ENCODE data around the gene AUTS2. TPM values are rescaled to one million over a fixed set of nuclear protein-coding genes. Genes with fewer than 3 reads are reported as not detected.
A peak's percentile ranks its signal among the peaks of the same experiment; 100 is the strongest.

Gene AUTS2
- total RNA-seq, 1 donor from 2014 or later = 80.6 TPM

- no peak for DNase-seq (ENCODE audit: extremely low spot score, unreplicated experiment)
- Mint-ChIP-seq H3K27me3 (ENCODE audit: unreplicated experiment) (no peaks in the 10 kb centered on the region), H3K4me3 (ENCODE audit: unreplicated experiment) (no peak overlapping the region), H3K4me1 (ENCODE audit: unreplicated experiment) (peaks cover 22% of the 10 kb centered on the region), H3K36me3 (ENCODE audit: unreplicated experiment) (no peaks in the 10 kb centered on the region), H3K27ac (ENCODE audit: unreplicated experiment) (peak overlapping the region; percentile 52), H3K9me3 (ENCODE audit: unreplicated experiment) (peaks cover 4% of the 10 kb centered on the region)
- TF ChIP-seq CTCF (IDR thresholded peaks at IDR 0.05) = no peak
Observed at GRCh38 chr7:70317356-70317755, 719.1 kb downstream of the AUTS2 start.

- no peak overlapping the region for H3K27ac Mint-ChIP-seq (ENCODE audit: unreplicated experiment)
- H3K27me3 Mint-ChIP-seq (ENCODE audit: unreplicated experiment) = no peaks in the 10 kb centered on the region
- H3K4me1 Mint-ChIP-seq (ENCODE audit: unreplicated experiment) = peaks cover 22% of the 10 kb centered on the region
- H3K36me3 Mint-ChIP-seq (ENCODE audit: unreplicated experiment) = no peaks in the 10 kb centered on the region
- no peak for DNase-seq (ENCODE audit: extremely low spot score, unreplicated experiment)
- no peak overlapping the region for H3K4me3 Mint-ChIP-seq (ENCODE audit: unreplicated experiment)
- H3K9me3 Mint-ChIP-seq (ENCODE audit: unreplicated experiment) = peaks cover 4% of the 10 kb centered on the region
- TF ChIP-seq CTCF (IDR thresholded peaks at IDR 0.05) = no peak
Observed at GRCh38 chr7:70318511-70318910, 720.2 kb downstream of the AUTS2 start.

GRCh38 chr7:70319057-70319456 is 720.8 kb downstream of the AUTS2 start:
- peaks cover 22% of the 10 kb centered on the region for H3K4me1 Mint-ChIP-seq (ENCODE audit: unreplicated experiment)
- no peaks in the 10 kb centered on the region for H3K36me3 Mint-ChIP-seq (ENCODE audit: unreplicated experiment)
- no peak for DNase-seq (ENCODE audit: extremely low spot score, unreplicated experiment)
- TF ChIP-seq CTCF (IDR thresholded peaks at IDR 0.05) = no peak
- H3K27ac Mint-ChIP-seq (ENCODE audit: unreplicated experiment) = no peak overlapping the region
- no peak overlapping the region for H3K4me3 Mint-ChIP-seq (ENCODE audit: unreplicated experiment)
- H3K9me3 Mint-ChIP-seq (ENCODE audit: unreplicated experiment) = peaks cover 4% of the 10 kb centered on the region
- no peaks in the 10 kb centered on the region for H3K27me3 Mint-ChIP-seq (ENCODE audit: unreplicated experiment)

- peaks cover 28% of the 10 kb centered on the region for H3K4me1 Mint-ChIP-seq (ENCODE audit: unreplicated experiment)
- no peaks in the 10 kb centered on the region for H3K9me3 Mint-ChIP-seq (ENCODE audit: unreplicated experiment)
- TF ChIP-seq CTCF (IDR thresholded peaks at IDR 0.05) = no peak
- no peaks in the 10 kb centered on the region for H3K36me3 Mint-ChIP-seq (ENCODE audit: unreplicated experiment)
- no peak overlapping the region for H3K27ac Mint-ChIP-seq (ENCODE audit: unreplicated experiment)
- no peak overlapping the region for H3K4me3 Mint-ChIP-seq (ENCODE audit: unreplicated experiment)
- DNase-seq (ENCODE audit: extremely low spot score, unreplicated experiment) = no peak
- no peaks in the 10 kb centered on the region for H3K27me3 Mint-ChIP-seq (ENCODE audit: unreplicated experiment)
Observed at GRCh38 chr7:70321016-70321590, 722.8 kb downstream of the AUTS2 start.

- Mint-ChIP-seq H3K4me3 (ENCODE audit: unreplicated experiment) (no peak overlapping the region), H3K36me3 (ENCODE audit: unreplicated experiment) (no peaks in the 10 kb centered on the region), H3K27ac (ENCODE audit: unreplicated experiment) (no peak overlapping the region), H3K9me3 (ENCODE audit: unreplicated experiment) (no peaks in the 10 kb centered on the region), H3K27me3 (ENCODE audit: unreplicated experiment) (no peaks in the 10 kb centered on the region), H3K4me1 (ENCODE audit: unreplicated experiment) (peaks cover 14% of the 10 kb centered on the region)
- no peak for TF ChIP-seq CTCF (IDR thresholded peaks at IDR 0.05)
- no peak for DNase-seq (ENCODE audit: extremely low spot score, unreplicated experiment)
Observed at GRCh38 chr7:70322856-70323255, 724.6 kb downstream of the AUTS2 start.
